WTC11 (cell line): Measurements from ENCODE around the gene TTYH1. TPM values are rescaled to one million over a fixed set of nuclear protein-coding genes. Genes with fewer than 3 reads are reported as not detected.
A peak's percentile ranks its signal among the peaks of the same experiment; 100 is the strongest.

Source experiments
- ATAC-seq: fragments of 200-7000 bp; cut with Tn5 transposase; 2 replicates; pipeline ENCODE4 v1.10.0; 2021; ENCODE audit warnings: mild to moderate bottlenecking, moderate library complexity
- CTCF ChIA-PET: fragments of 300-600 bp; sonication (Branson Sonifier 250); formaldehyde crosslinking; loops from one replicate; lab custom pipeline; 2021; ENCODE audit warnings: antibody characterized with exemption; lab: Charles Lee
- POLR2A ChIA-PET: fragments of 350-600 bp; sonication (Branson Sonifier 250); formaldehyde crosslinking; loops from one replicate; lab custom pipeline; 2021; ENCODE audit warnings: antibody characterized with exemption; lab: Charles Lee
- DNase-seq: peaks from one replicate; pipeline ENCODE4 v3.0.0; 2021; ENCODE audit warnings: low spot score
- H3K27ac Mint-ChIP-seq: 2 replicates; pipeline ENCODE4 v1.8.0; 2021; ENCODE audit warnings: mixed read lengths
- H3K27me3 Mint-ChIP-seq: 2 replicates; pipeline ENCODE4 v1.8.0; 2021; ENCODE audit warnings: low read depth, mild to moderate bottlenecking, moderate library complexity, mixed read lengths
- H3K36me3 Mint-ChIP-seq: 2 replicates; pipeline ENCODE4 v1.8.0; 2021; ENCODE audit warnings: mixed read lengths
- H3K4me1 Mint-ChIP-seq: 2 replicates; pipeline ENCODE4 v1.8.0; 2022; ENCODE audit warnings: mixed read lengths
- H3K4me3 Mint-ChIP-seq: 2 replicates; pipeline ENCODE4 v1.8.0; 2021; ENCODE audit warnings: mild to moderate bottlenecking, moderate library complexity, mixed read lengths
- H3K9me3 Mint-ChIP-seq: 2 replicates; pipeline ENCODE4 v1.8.0; 2021; ENCODE audit warnings: mixed read lengths
- ATF1 ChIP-seq: sonication (generic); formaldehyde crosslinking; IDR thresholded peaks from 2 replicates; pipeline ENCODE4 v1.8.1; 2023; ENCODE audit warnings: mild to moderate bottlenecking, moderate library complexity, missing genetic modification reagents
- ATF3 ChIP-seq: sonication (generic); formaldehyde crosslinking; conservative IDR thresholded peaks from 2 replicates; pipeline ENCODE4 v1.8.1; 2022; ENCODE audit warnings: mild to moderate bottlenecking, missing genetic modification reagents
- CBFB ChIP-seq: sonication (generic); formaldehyde crosslinking; IDR thresholded peaks from 2 replicates; pipeline ENCODE4 v1.8.1; 2022; ENCODE audit warnings: mild to moderate bottlenecking, low read depth, missing genetic modification reagents
- E2F1 ChIP-seq: sonication (generic); formaldehyde crosslinking; IDR thresholded peaks from 2 replicates; pipeline ENCODE4 v1.8.0; 2022; ENCODE audit warnings: mild to moderate bottlenecking, missing genetic modification reagents
- E2F5 ChIP-seq: sonication (generic); formaldehyde crosslinking; IDR thresholded peaks from 2 replicates; pipeline ENCODE4 v1.8.1; 2022; ENCODE audit warnings: mild to moderate bottlenecking, moderate library complexity, missing genetic modification reagents
- ERG ChIP-seq: fragments of 250-450 bp; sonication (Bioruptor Pico); IDR thresholded peaks from 2 replicates; pipeline ENCODE4 v1.8.0; 2021; ENCODE audit warnings: mild to moderate bottlenecking
- ESRRA ChIP-seq: sonication (generic); formaldehyde crosslinking; IDR thresholded peaks from 2 replicates; pipeline ENCODE4 v1.8.1; 2022; ENCODE audit warnings: mild to moderate bottlenecking, missing genetic modification reagents, borderline replicate concordance
- ETV6 ChIP-seq: sonication (generic); formaldehyde crosslinking; IDR thresholded peaks from 2 replicates; pipeline ENCODE4 v1.8.1; 2022; ENCODE audit warnings: mild to moderate bottlenecking, missing genetic modification reagents
- GRHL2 ChIP-seq: fragments of 250-450 bp; sonication (Bioruptor Pico); IDR thresholded peaks from 2 replicates; pipeline ENCODE4 v1.8.0; 2022; ENCODE audit warnings: mild to moderate bottlenecking, moderate library complexity; ENCODE audit not compliant: insufficient replicate concordance, severe bottlenecking
- HMGXB4 ChIP-seq: sonication (generic); formaldehyde crosslinking; IDR thresholded peaks from 2 replicates; pipeline ENCODE4 v1.8.1; 2023; ENCODE audit warnings: mild to moderate bottlenecking, moderate library complexity, missing genetic modification reagents
- IRF2 ChIP-seq: sonication (generic); formaldehyde crosslinking; IDR thresholded peaks from 2 replicates; pipeline ENCODE4 v1.8.0; 2022; ENCODE audit warnings: low read depth, missing genetic modification reagents, borderline replicate concordance
- RELA ChIP-seq: sonication (generic); formaldehyde crosslinking; IDR thresholded peaks from 2 replicates; pipeline ENCODE4 v1.8.1; 2022; ENCODE audit warnings: missing genetic modification reagents, mild to moderate bottlenecking, borderline replicate concordance
- TP53 ChIP-seq: sonication (generic); formaldehyde crosslinking; IDR thresholded peaks from 2 replicates; pipeline ENCODE4 v1.8.1; 2023; ENCODE audit warnings: mild to moderate bottlenecking, missing genetic modification reagents
- USF1 ChIP-seq: sonication (generic); formaldehyde crosslinking; IDR thresholded peaks from 2 replicates; pipeline ENCODE4 v1.8.0; 2022; ENCODE audit warnings: mild to moderate bottlenecking, missing genetic modification reagents
- USF2 ChIP-seq: sonication (generic); formaldehyde crosslinking; IDR thresholded peaks from 2 replicates; pipeline ENCODE4 v1.8.1; 2023; ENCODE audit warnings: mild to moderate bottlenecking, missing genetic modification reagents, moderate library complexity
- ZNF138 ChIP-seq: sonication (generic); formaldehyde crosslinking; conservative IDR thresholded peaks from 2 replicates; pipeline ENCODE4 v1.8.1; 2022; ENCODE audit warnings: mild to moderate bottlenecking, moderate library complexity, missing genetic modification reagents
- ZNF263 ChIP-seq: sonication (generic); formaldehyde crosslinking; IDR thresholded peaks from 2 replicates; pipeline ENCODE4 v1.8.1; 2022; ENCODE audit warnings: low read depth, mild to moderate bottlenecking, moderate library complexity, missing genetic modification reagents
- ZNF423 ChIP-seq: fragments of 250-450 bp; sonication (Bioruptor Pico); IDR thresholded peaks from 2 replicates; pipeline ENCODE4 v2.1.2; 2022; ENCODE audit warnings: mild to moderate bottlenecking, moderate library complexity
- ZNF512 ChIP-seq: sonication (generic); formaldehyde crosslinking; IDR thresholded peaks from 2 replicates; pipeline ENCODE4 v1.8.1; 2022; ENCODE audit warnings: missing genetic modification reagents, borderline replicate concordance
- total RNA-seq: library from RNA; stranded (reverse); gene quantifications from 3 replicates; pipeline ENCODE4 v1.2.3, GENCODE V29; 2021

Gene TTYH1
- total RNA-seq, 1 experiment from 2014 or later: 37.1 TPM

GRCh38 chr19:54421521-54421920, 6.3 kb downstream of the TTYH1 start (continued):
- TF ChIP-seq USF2 (CRISPR knock-in tag): no peak
- no peak for TF ChIP-seq TP53
- no peak for TF ChIP-seq GRHL2 (CRISPR knock-in tag)
- no peak for TF ChIP-seq E2F1 (CRISPR knock-in tag)
- no peak for TF ChIP-seq HMGXB4 (CRISPR knock-in tag)
- TF ChIP-seq ZNF138 (CRISPR knock-in tag): no peak

- H3K27me3 Mint-ChIP-seq: peaks cover 27% of the 10 kb centered on the region
- POLR2A ChIA-PET: interaction anchor here (1.0 to 3.5 kb wide), 3 partner anchors 8 to 1082 kb away, joined by 3 to 21 read pairs (median 3); no protein-coding TSS in a partner anchor
- H3K4me3 Mint-ChIP-seq: no peak overlapping the region
- DNase-seq (peak; percentile 71), ATAC-seq (peak; percentile 20)
- CTCF ChIA-PET: interaction anchor here (0.5 to 5.2 kb wide), 12 partner anchors 8 to 1210 kb away, joined by 3 to 66 read pairs (median 6); partner anchors contain the start of genes CDC42EP5 and LENG8
- no peak overlapping the region for H3K27ac Mint-ChIP-seq
- H3K9me3 Mint-ChIP-seq: no peaks in the 10 kb centered on the region
- peaks cover 40% of the 10 kb centered on the region for H3K4me1 Mint-ChIP-seq
- H3K36me3 Mint-ChIP-seq: peaks cover 16% of the 10 kb centered on the region
- TF ChIP-seq E2F5 (CRISPR knock-in tag) (no peak), USF1 (no peak), ETV6 (no peak), ZNF512 (CRISPR knock-in tag) (no peak), ATF1 (CRISPR knock-in tag) (no peak), IRF2 (CRISPR knock-in tag) (no peak), E2F1 (CRISPR knock-in tag) (no peak), ERG (CRISPR knock-in tag) (no peak), CBFB (CRISPR knock-in tag) (no peak), ZNF423 (no peak), ZNF263 (CRISPR knock-in tag) (no peak), ATF3 (CRISPR knock-in tag) (no peak), RELA (no peak), ESRRA (CRISPR knock-in tag) (no peak)
Observed at GRCh38 chr19:54422136-54422535, 6.9 kb downstream of the TTYH1 start.
